MCF 10A (cell line): ENCODE results near the gene SERINC1. TPM values are rescaled to one million over a fixed set of nuclear protein-coding genes. Genes with fewer than 3 reads are reported as not detected.

Experiments used
- BruUV-seq: library from RNA; stranded (reverse); fragments of 400-500 nt; replicated peaks from 2 replicates; lab custom pipeline; 2021; lab: Mats Ljungman, UMichigan
- CTCF ChIA-PET: fragments of 300-600 bp; sonication (Branson Sonifier 250); formaldehyde crosslinking; extraction: SDS; loops from one replicate; lab custom pipeline; 2021; ENCODE audit warnings: antibody characterized with exemption, inconsistent platforms; lab: Yijun Ruan, JAX
- POLR2A ChIA-PET: fragments of 300-600, 350-650 bp; sonication (Branson Sonifier 250); formaldehyde crosslinking; extraction: SDS; loops from one replicate; lab custom pipeline; 2020; ENCODE audit warnings: antibody characterized with exemption, inconsistent platforms; lab: Yijun Ruan, JAX
- DNase-seq: peaks from one replicate; pipeline ENCODE4 v3.0.0-alpha.2; 2018; ENCODE audit not compliant: unreplicated experiment
- H3K27ac Mint-ChIP-seq: one replicate; pipeline ENCODE4 v1.8.0; 2022; ENCODE audit warnings: mild to moderate bottlenecking, low read depth, mixed read lengths; ENCODE audit not compliant: unreplicated experiment
- H3K27me3 Mint-ChIP-seq: one replicate; pipeline ENCODE4 v1.8.0; 2022; ENCODE audit warnings: mixed read lengths; ENCODE audit not compliant: insufficient read depth, unreplicated experiment
- H3K36me3 Mint-ChIP-seq: one replicate; pipeline ENCODE4 v1.8.0; 2022; ENCODE audit warnings: mild to moderate bottlenecking, moderate library complexity, mixed read lengths; ENCODE audit not compliant: insufficient read depth, unreplicated experiment
- H3K4me1 Mint-ChIP-seq: one replicate; pipeline ENCODE4 v1.8.0; 2022; ENCODE audit warnings: mixed read lengths; ENCODE audit not compliant: insufficient read depth, unreplicated experiment
- H3K4me3 Mint-ChIP-seq: one replicate; pipeline ENCODE4 v1.8.0; 2022; ENCODE audit warnings: mild to moderate bottlenecking, moderate library complexity, mixed read lengths; ENCODE audit not compliant: unreplicated experiment
- H3K9me3 Mint-ChIP-seq: one replicate; pipeline ENCODE4 v1.8.0; 2022; ENCODE audit warnings: mixed read lengths; ENCODE audit not compliant: unreplicated experiment
- CTCF ChIP-seq: fragments of 200-600 bp; IDR thresholded peaks from one replicate; pipeline ENCODE4 v1.8.0; 2022; ENCODE audit warnings: antibody characterized with exemption, mild to moderate bottlenecking; ENCODE audit not compliant: unreplicated experiment
- intact Hi-C: fragments of 100-400 bp; cut with micrococcal nuclease; formaldehyde crosslinking; loops from 2 replicates; pipeline ENCODE4 v1.14.1; 2022
- total RNA-seq: library from RNA; stranded (reverse); gene quantifications from 2 replicates; pipeline ENCODE4 v1.2.3, GENCODE V29; 2022

The SERINC1 gene
- total RNA-seq, 1 experiment from 2014 or later, result 106 TPM

DNA sequence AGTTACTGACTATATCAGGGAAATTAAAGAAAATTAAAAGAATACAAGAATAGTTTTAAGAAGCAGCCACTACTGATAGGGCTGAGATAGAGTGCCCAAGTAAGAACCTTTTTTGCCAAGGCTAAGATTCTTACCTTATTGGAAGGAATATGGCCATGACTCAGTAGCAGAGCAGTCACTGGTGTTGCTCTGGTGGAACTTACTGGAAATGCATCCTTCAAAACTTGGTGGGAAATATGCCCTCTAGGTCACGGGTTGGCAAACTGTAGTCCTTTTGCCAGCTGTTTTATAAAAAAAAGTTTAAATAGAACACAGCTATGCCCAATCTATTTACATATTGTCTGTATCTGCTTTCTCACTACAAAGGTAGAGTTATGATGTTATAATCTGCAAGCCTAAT is 66.2 kb downstream of the SERINC1 start:
- intact Hi-C loops, result no loop called here
- Mint-ChIP-seq H3K4me3 (no peak overlapping the region), H3K9me3 (no peaks in the 10 kb centered on the region), H3K4me1 (peaks cover 41% of the 10 kb centered on the region), H3K27ac (no peak overlapping the region), H3K27me3 (no peaks in the 10 kb centered on the region), H3K36me3 (no peaks in the 10 kb centered on the region)
- ChIA-PET POLR2A (interaction anchor here (0.8 kb wide), 1 partner anchor 66 kb away, joined by 4 read pairs; the partner anchor contains the start of gene SERINC1), CTCF (no interaction called here)
- TF ChIP-seq CTCF, result no peak
- no peak for DNase-seq
- no TSS peak for BruUV-seq

DNA sequence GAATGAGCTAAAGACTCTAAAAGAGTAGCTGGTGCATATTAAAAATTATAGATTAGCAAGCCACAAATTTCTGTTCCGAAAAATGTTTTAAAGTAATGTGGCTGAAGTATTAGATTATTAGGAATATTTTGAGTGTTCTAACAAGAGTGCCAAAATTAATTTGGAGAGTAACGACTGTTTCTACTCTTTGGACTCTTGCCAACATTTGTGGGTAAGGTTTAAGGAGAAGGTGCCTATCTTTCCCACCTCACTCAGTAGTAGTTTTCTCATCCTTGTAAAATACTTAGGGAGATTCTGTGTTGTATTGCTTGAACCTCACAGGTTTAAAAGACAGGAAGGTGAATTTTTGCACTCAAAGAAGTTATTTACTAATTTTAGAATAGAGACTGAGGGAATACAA is 67.2 kb downstream of the SERINC1 start:
- intact Hi-C loops, result no loop called here
- Mint-ChIP-seq H3K4me3 (no peak overlapping the region), H3K36me3 (no peaks in the 10 kb centered on the region), H3K4me1 (peaks cover 41% of the 10 kb centered on the region), H3K9me3 (no peaks in the 10 kb centered on the region), H3K27ac (no peak overlapping the region), H3K27me3 (no peaks in the 10 kb centered on the region)
- no TSS peak for BruUV-seq
- TF ChIP-seq CTCF, result no peak
- no peak for DNase-seq
- ChIA-PET POLR2A (interaction anchor here (1.2 kb wide), 1 partner anchor 67 kb away, joined by 9 read pairs; the partner anchor contains the start of gene SERINC1), CTCF (interaction anchor here (0.7 kb wide), 1 partner anchor 52 kb away, joined by 3 read pairs; no protein-coding TSS in a partner anchor)

GRCh38 chr6:122401104-122401503 is 70.5 kb downstream of the SERINC1 start:
- BruUV-seq, result no TSS peak
- intact Hi-C loops, result no loop called here
- Mint-ChIP-seq H3K9me3 (no peaks in the 10 kb centered on the region), H3K27ac (peak overlapping the region; percentile 96), H3K27me3 (no peaks in the 10 kb centered on the region), H3K4me3 (peak overlapping the region; percentile 92), H3K4me1 (peaks cover 29% of the 10 kb centered on the region), H3K36me3 (no peaks in the 10 kb centered on the region)
- TF ChIP-seq CTCF, result no peak
- CTCF ChIA-PET, result interaction anchor here (0.6 to 1.4 kb wide), 7 partner anchors 11 to 91 kb away, joined by 3 to 7 read pairs (median 3); no protein-coding TSS in a partner anchor
- no peak for DNase-seq
- POLR2A ChIA-PET, result interaction anchor here (0.7 to 1.7 kb wide), 4 partner anchors 10 to 70 kb away, joined by 3 to 12 read pairs (median 4); partner anchors contain the start of gene SERINC1

DNA sequence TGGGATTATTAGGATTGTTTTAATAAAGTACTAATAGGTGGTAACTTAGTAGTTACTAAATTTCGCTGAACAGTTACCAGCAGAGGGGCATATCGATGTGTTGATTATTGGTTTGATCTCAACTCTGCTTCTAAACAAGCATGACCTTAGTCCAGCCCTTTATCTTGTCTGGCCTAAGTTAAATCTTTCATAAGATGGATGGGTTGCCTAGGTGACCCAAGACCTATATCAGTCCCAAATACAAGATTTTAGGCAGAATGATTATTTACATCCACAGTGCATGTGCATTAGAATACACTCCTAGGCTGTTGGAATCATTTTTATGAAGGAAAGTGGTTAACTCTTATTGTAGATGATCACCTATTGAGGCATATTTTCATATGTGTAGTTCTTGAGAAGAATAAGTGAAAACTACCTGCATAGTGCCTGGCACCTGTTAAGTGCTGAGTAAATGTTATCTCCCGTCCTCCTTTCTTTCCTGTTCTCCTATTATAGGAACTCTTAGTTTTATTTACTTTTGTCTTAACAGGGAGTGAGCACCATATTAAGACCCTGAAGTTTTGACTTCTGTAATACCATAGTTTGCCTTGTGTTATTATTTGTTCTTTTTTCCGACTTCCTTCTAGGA is 71.0 kb downstream of the SERINC1 start:
- no peaks in the 10 kb centered on the region for H3K9me3 Mint-ChIP-seq
- POLR2A ChIA-PET, result interaction anchor here (0.7 kb wide), 1 partner anchor 11 kb away, joined by 5 read pairs; no protein-coding TSS in a partner anchor
- no peak for TF ChIP-seq CTCF
- H3K36me3 Mint-ChIP-seq, result no peaks in the 10 kb centered on the region
- CTCF ChIA-PET, result interaction anchor here (1.0 to 1.4 kb wide), 4 partner anchors 10 to 91 kb away, joined by 3 to 4 read pairs (median 4); no protein-coding TSS in a partner anchor
- H3K27ac Mint-ChIP-seq, result peak overlapping the region; percentile 96
- H3K4me1 Mint-ChIP-seq, result peaks cover 27% of the 10 kb centered on the region
- no peaks in the 10 kb centered on the region for H3K27me3 Mint-ChIP-seq
- H3K4me3 Mint-ChIP-seq, result peak overlapping the region; percentile 92
- DNase-seq, result no peak
- intact Hi-C loops, result no loop called here
- BruUV-seq, result TSS peak; percentile 32
